H9 (cell line): Measurements from ENCODE around the gene CABLES1. TPM values are rescaled to one million over a fixed set of nuclear protein-coding genes. Genes with fewer than 3 reads are reported as not detected.

Experiments
- DNase-seq: peaks from one replicate; pipeline ENCODE4 v3.0.0-alpha.2; 2017
- H2AFZ ChIP-seq: one replicate; pipeline ENCODE4 v1.6.1; 2013; ENCODE audit warnings: mild to moderate bottlenecking, low read length, control low read depth, moderate library complexity
- H2AK5ac ChIP-seq: 2 replicates; pipeline ENCODE4 v1.6.1; 2013; ENCODE audit warnings: low read length, control low read depth, mixed read lengths; ENCODE audit not compliant: insufficient read length
- H2BK120ac ChIP-seq: one replicate; pipeline ENCODE4 v1.6.1; 2013; ENCODE audit warnings: low read depth, mild to moderate bottlenecking, low read length, control low read depth, inconsistent platforms; ENCODE audit not compliant: poor library complexity, severe bottlenecking
- H2BK12ac ChIP-seq: 2 replicates; pipeline ENCODE4 v1.6.1; 2013; ENCODE audit warnings: low read length, control low read depth, mixed read lengths, low read depth; ENCODE audit not compliant: insufficient read length
- H2BK15ac ChIP-seq: 2 replicates; pipeline ENCODE4 v1.6.1; 2013; ENCODE audit warnings: low read depth, low read length, control low read depth
- H2BK20ac ChIP-seq: one replicate; pipeline ENCODE4 v1.6.1; 2013; ENCODE audit warnings: low read depth, mild to moderate bottlenecking, low read length, control low read depth, inconsistent platforms; ENCODE audit not compliant: poor library complexity, severe bottlenecking
- H2BK5ac ChIP-seq: 2 replicates; pipeline ENCODE4 v1.6.1; 2013; ENCODE audit warnings: low read length, control low read depth, mixed read lengths; ENCODE audit not compliant: insufficient read length
- H3K14ac ChIP-seq: 2 replicates; pipeline ENCODE4 v1.6.1; 2013; ENCODE audit warnings: low read length, control low read depth; ENCODE audit not compliant: insufficient read depth
- H3K18ac ChIP-seq: 2 replicates; pipeline ENCODE4 v1.6.1; 2013; ENCODE audit warnings: low read depth, mild to moderate bottlenecking, mixed read lengths, low read length, control low read depth; ENCODE audit not compliant: insufficient read length
- H3K23ac ChIP-seq: 2 replicates; pipeline ENCODE4 v1.6.1; 2013; ENCODE audit warnings: low read length, control low read depth, mixed read lengths, low read depth; ENCODE audit not compliant: insufficient read length
- H3K23me2 ChIP-seq: 2 replicates; pipeline ENCODE4 v1.6.1; 2013; ENCODE audit warnings: low read depth, mild to moderate bottlenecking, mixed read lengths, low read length, control low read depth; ENCODE audit not compliant: insufficient read length, poor library complexity, severe bottlenecking
- H3K27ac ChIP-seq: 2 replicates; pipeline ENCODE4 v1.5.1; 2013; ENCODE audit warnings: low read length, control low read depth, mixed read lengths, low read depth; ENCODE audit not compliant: insufficient read length
- H3K27me3 ChIP-seq: 2 replicates; pipeline ENCODE4 v1.6.1; 2013; ENCODE audit warnings: low read length, control low read depth, inconsistent platforms; ENCODE audit not compliant: insufficient read depth
- H3K4ac ChIP-seq: 2 replicates; pipeline ENCODE4 v1.6.1; 2013; ENCODE audit warnings: low read depth, mild to moderate bottlenecking, control low read depth, inconsistent platforms, low read length, moderate library complexity
- H3K4me1 ChIP-seq: 2 replicates; pipeline ENCODE4 v1.6.1; 2013; ENCODE audit warnings: low read length, control low read depth, inconsistent platforms; ENCODE audit not compliant: insufficient read depth
- H3K4me2 ChIP-seq: 2 replicates; pipeline ENCODE4 v1.6.1; 2013; ENCODE audit warnings: low read length, control low read depth, mixed read lengths; ENCODE audit not compliant: insufficient read length, insufficient read depth
- H3K56ac ChIP-seq: 2 replicates; pipeline ENCODE4 v1.6.1; 2013; ENCODE audit warnings: low read depth, mild to moderate bottlenecking, mixed read lengths, low read length, control low read depth; ENCODE audit not compliant: insufficient read length
- H3K79me1 ChIP-seq: 2 replicates; pipeline ENCODE4 v1.6.1; 2013; ENCODE audit warnings: low read depth, mild to moderate bottlenecking, moderate library complexity, low read length, control low read depth, inconsistent platforms; ENCODE audit not compliant: insufficient read depth, poor library complexity, severe bottlenecking
- H3K79me2 ChIP-seq: 2 replicates; pipeline ENCODE4 v1.6.1; 2013; ENCODE audit warnings: low read length, control low read depth, inconsistent platforms; ENCODE audit not compliant: insufficient read depth
- H3K9ac ChIP-seq: 2 replicates; pipeline ENCODE4 v1.6.1; 2013; ENCODE audit warnings: low read length, control low read depth, mixed read lengths; ENCODE audit not compliant: insufficient read length; ENCODE audit errors: extremely low read depth
- H3K9me3 ChIP-seq: one replicate; pipeline ENCODE4 v1.6.1; 2013; ENCODE audit warnings: low read depth, low read length, inconsistent platforms; ENCODE audit not compliant: control insufficient read depth
- H3T11ph ChIP-seq: one replicate; pipeline ENCODE4 v1.6.1; 2013; ENCODE audit warnings: mild to moderate bottlenecking, low read length, control low read depth, inconsistent platforms
- H4K20me1 ChIP-seq: one replicate; pipeline ENCODE4 v1.6.1; 2013; ENCODE audit not compliant: control insufficient read depth, insufficient read length, insufficient read depth
- H4K5ac ChIP-seq: 2 replicates; pipeline ENCODE4 v1.6.1; 2013; ENCODE audit warnings: low read depth, mild to moderate bottlenecking, mixed read lengths, low read length, control low read depth; ENCODE audit not compliant: insufficient read length
- H4K8ac ChIP-seq: replicated peaks from 2 replicates; pipeline ENCODE4 v1.6.1; 2013; ENCODE audit warnings: low read length, control low read depth, mixed read lengths, low read depth; ENCODE audit not compliant: insufficient read length
- H4K91ac ChIP-seq: 2 replicates; pipeline ENCODE4 v1.6.1; 2013; ENCODE audit warnings: low read depth, mild to moderate bottlenecking, moderate library complexity, mixed read lengths, low read length, control low read depth; ENCODE audit not compliant: insufficient read length
- H3K27ac Mint-ChIP-seq, 3 experiments: 2 replicates in 2 of 3; 3 replicates in 1 of 3; pipeline ENCODE4 v1.8.0; 2020 to 2021; ENCODE audit warnings: mixed read lengths in 3 of 3, mild to moderate bottlenecking in 1 of 3, moderate library complexity in 1 of 3
- H3K27me3 Mint-ChIP-seq: 2 replicates; pipeline ENCODE4 v1.8.0; 2021; ENCODE audit warnings: low read depth, mild to moderate bottlenecking, moderate library complexity, mixed read lengths
- H3K36me3 Mint-ChIP-seq, 3 experiments: 2 replicates in 2 of 3; 3 replicates in 1 of 3; pipeline ENCODE4 v1.8.0; 2020 to 2021; ENCODE audit warnings: low read depth in 3 of 3, mixed read lengths in 3 of 3; ENCODE audit not compliant: insufficient read depth in 1 of 3
- H3K4me1 Mint-ChIP-seq, 2 experiments: 2 replicates each; pipeline ENCODE4 v1.8.0; 2020; ENCODE audit warnings: mixed read lengths in 2 of 2
- H3K4me3 Mint-ChIP-seq, 2 experiments: 2 replicates in 1 of 2; 3 replicates in 1 of 2; pipeline ENCODE4 v1.8.0; 2020 to 2021; ENCODE audit warnings: mild to moderate bottlenecking in 2 of 2, mixed read lengths in 2 of 2, moderate library complexity in 1 of 2
- H3K9me3 Mint-ChIP-seq, 2 experiments: 2 replicates in 1 of 2; 3 replicates in 1 of 2; pipeline ENCODE4 v1.8.0; 2020; ENCODE audit warnings: mild to moderate bottlenecking in 2 of 2, mixed read lengths in 2 of 2, moderate library complexity in 1 of 2
- CTCF ChIP-seq: fragments of 200-600 bp; sonication (generic); conservative IDR thresholded peaks from 3 replicates; pipeline ENCODE4 v1.8.0; 2021; ENCODE audit warnings: antibody characterized with exemption, mild to moderate bottlenecking
- WGBS: extraction: QIAGEN DNeasy Blood & Tissue Kit; methylation state at CpG from one replicate; pipeline ENCODE4 v1.1.7; 2013; ENCODE audit warnings: missing lambda C conversion rate, low lambda C conversion rate, mixed read lengths; ENCODE audit not compliant: insufficient read length; ENCODE audit errors: extremely low coverage; 5-methylcytosine and 5-hydroxymethylcytosine counted together
- total RNA-seq: library from RNA; stranded (reverse); gene quantifications from 2 replicates; pipeline ENCODE4 v1.2.1, GENCODE V29; 2021

CABLES1 gene
- total RNA-seq, 1 experiment from 2014 or later, result 27.1 TPM

GRCh38 chr18:23162473-23162872 is 27.2 kb downstream of the CABLES1 start:
- Mint-ChIP-seq H3K27me3 (no peaks in the 10 kb centered on the region), H3K4me3 (no peak overlapping the region; a peak in 1 of 5 replicates), H3K4me1 (peaks cover 30 to 37% of the 10 kb centered on the region in 2 experiments), H3K9me3 (no peaks in the 10 kb centered on the region), H3K27ac (peak overlapping the region; percentile 4 to 24 (median 8); a peak in 3 of 7 replicates), H3K36me3 (peaks cover 6 to 7% (median 7%) of the 10 kb centered on the region in 3 experiments; a peak in 6 of 7 replicates)
- H3K27me3 ChIP-seq, result no peaks in the 10 kb centered on the region
- H4K20me1 ChIP-seq, result no peaks in the 10 kb centered on the region
- H3K23ac ChIP-seq, result no peak overlapping the region
- H4K5ac ChIP-seq, result no peak overlapping the region
- H2BK12ac ChIP-seq, result no peak overlapping the region
- H3K4me1 ChIP-seq, result peaks cover 4% of the 10 kb centered on the region; the same call in 1 of the 2 replicates
- no peak overlapping the region for H2AFZ ChIP-seq
- no peak overlapping the region for H3K4me2 ChIP-seq
- no peak for TF ChIP-seq CTCF
- no peaks in the 10 kb centered on the region for H3K23me2 ChIP-seq
- H3K56ac ChIP-seq, result no peak overlapping the region
- H3K14ac ChIP-seq, result no peak overlapping the region
- no peak overlapping the region for H3K18ac ChIP-seq
- H2BK120ac ChIP-seq, result no peak overlapping the region
- no peak overlapping the region for H3K9ac ChIP-seq
- peaks cover 9% of the 10 kb centered on the region; the same call in 1 of the 2 replicates for H3K79me2 ChIP-seq
- no peak overlapping the region for H4K8ac ChIP-seq
- no peak overlapping the region for H3T11ph ChIP-seq
- H3K79me1 ChIP-seq, result no peaks in the 10 kb centered on the region
- no peak overlapping the region for H4K91ac ChIP-seq
- H3K4ac ChIP-seq, result no peak overlapping the region
- H2BK20ac ChIP-seq, result no peak overlapping the region
- DNase-seq, result no peak
- no peak overlapping the region for H2BK15ac ChIP-seq
- WGBS, result no CpG with 5 or more reads among the region's 6 CpGs
- H3K9me3 ChIP-seq, result no peaks in the 10 kb centered on the region
- peak overlapping the region; percentile 42 for H2BK5ac ChIP-seq
- H3K27ac ChIP-seq, result no peak overlapping the region
- no peak overlapping the region for H2AK5ac ChIP-seq
